22Rv1 (cell line): ENCODE results near the gene TRAM2.

Source experiments
- CTCF ChIP-seq: fragments of 450-650 bp; IDR thresholded peaks from 2 replicates; pipeline ENCODE4 v1.5.1; 2017; ENCODE audit warnings: mild to moderate bottlenecking
- ZFX ChIP-seq: fragments of 450-650 bp; IDR thresholded peaks from 2 replicates; pipeline ENCODE4 v1.6.1; 2017; ENCODE audit warnings: antibody characterized with exemption, borderline replicate concordance

GRCh38 chr6:52500238-52501129 lies 76.4 kb downstream of the TRAM2 start:
- no peak for TF ChIP-seq CTCF
- no peak for TF ChIP-seq ZFX
